H9 (cell line): Measurements from ENCODE around the gene ACBD6. TPM values are rescaled to one million over a fixed set of nuclear protein-coding genes. Genes with fewer than 3 reads are reported as not detected.

Experiments used
- DNase-seq: peaks from one replicate; pipeline ENCODE4 v3.0.0-alpha.2; 2017
- H2AFZ ChIP-seq: one replicate; pipeline ENCODE4 v1.6.1; 2013; ENCODE audit warnings: mild to moderate bottlenecking, low read length, control low read depth, moderate library complexity
- H2AK5ac ChIP-seq: 2 replicates; pipeline ENCODE4 v1.6.1; 2013; ENCODE audit warnings: low read length, control low read depth, mixed read lengths; ENCODE audit not compliant: insufficient read length
- H2BK120ac ChIP-seq: one replicate; pipeline ENCODE4 v1.6.1; 2013; ENCODE audit warnings: low read depth, mild to moderate bottlenecking, low read length, control low read depth, inconsistent platforms; ENCODE audit not compliant: poor library complexity, severe bottlenecking
- H2BK12ac ChIP-seq: 2 replicates; pipeline ENCODE4 v1.6.1; 2013; ENCODE audit warnings: low read length, control low read depth, mixed read lengths, low read depth; ENCODE audit not compliant: insufficient read length
- H2BK15ac ChIP-seq: 2 replicates; pipeline ENCODE4 v1.6.1; 2013; ENCODE audit warnings: low read depth, low read length, control low read depth
- H2BK20ac ChIP-seq: one replicate; pipeline ENCODE4 v1.6.1; 2013; ENCODE audit warnings: low read depth, mild to moderate bottlenecking, low read length, control low read depth, inconsistent platforms; ENCODE audit not compliant: poor library complexity, severe bottlenecking
- H2BK5ac ChIP-seq: 2 replicates; pipeline ENCODE4 v1.6.1; 2013; ENCODE audit warnings: low read length, control low read depth, mixed read lengths; ENCODE audit not compliant: insufficient read length
- H3K14ac ChIP-seq: 2 replicates; pipeline ENCODE4 v1.6.1; 2013; ENCODE audit warnings: low read length, control low read depth; ENCODE audit not compliant: insufficient read depth
- H3K18ac ChIP-seq: 2 replicates; pipeline ENCODE4 v1.6.1; 2013; ENCODE audit warnings: low read depth, mild to moderate bottlenecking, mixed read lengths, low read length, control low read depth; ENCODE audit not compliant: insufficient read length
- H3K23ac ChIP-seq: 2 replicates; pipeline ENCODE4 v1.6.1; 2013; ENCODE audit warnings: low read length, control low read depth, mixed read lengths, low read depth; ENCODE audit not compliant: insufficient read length
- H3K23me2 ChIP-seq: 2 replicates; pipeline ENCODE4 v1.6.1; 2013; ENCODE audit warnings: low read depth, mild to moderate bottlenecking, mixed read lengths, low read length, control low read depth; ENCODE audit not compliant: insufficient read length, poor library complexity, severe bottlenecking
- H3K27ac ChIP-seq: 2 replicates; pipeline ENCODE4 v1.5.1; 2013; ENCODE audit warnings: low read length, control low read depth, mixed read lengths, low read depth; ENCODE audit not compliant: insufficient read length
- H3K27me3 ChIP-seq: 2 replicates; pipeline ENCODE4 v1.6.1; 2013; ENCODE audit warnings: low read length, control low read depth, inconsistent platforms; ENCODE audit not compliant: insufficient read depth
- H3K4ac ChIP-seq: 2 replicates; pipeline ENCODE4 v1.6.1; 2013; ENCODE audit warnings: low read depth, mild to moderate bottlenecking, control low read depth, inconsistent platforms, low read length, moderate library complexity
- H3K4me1 ChIP-seq: 2 replicates; pipeline ENCODE4 v1.6.1; 2013; ENCODE audit warnings: low read length, control low read depth, inconsistent platforms; ENCODE audit not compliant: insufficient read depth
- H3K4me2 ChIP-seq: 2 replicates; pipeline ENCODE4 v1.6.1; 2013; ENCODE audit warnings: low read length, control low read depth, mixed read lengths; ENCODE audit not compliant: insufficient read length, insufficient read depth
- H3K56ac ChIP-seq: 2 replicates; pipeline ENCODE4 v1.6.1; 2013; ENCODE audit warnings: low read depth, mild to moderate bottlenecking, mixed read lengths, low read length, control low read depth; ENCODE audit not compliant: insufficient read length
- H3K79me1 ChIP-seq: 2 replicates; pipeline ENCODE4 v1.6.1; 2013; ENCODE audit warnings: low read depth, mild to moderate bottlenecking, moderate library complexity, low read length, control low read depth, inconsistent platforms; ENCODE audit not compliant: insufficient read depth, poor library complexity, severe bottlenecking
- H3K79me2 ChIP-seq: 2 replicates; pipeline ENCODE4 v1.6.1; 2013; ENCODE audit warnings: low read length, control low read depth, inconsistent platforms; ENCODE audit not compliant: insufficient read depth
- H3K9ac ChIP-seq: 2 replicates; pipeline ENCODE4 v1.6.1; 2013; ENCODE audit warnings: low read length, control low read depth, mixed read lengths; ENCODE audit not compliant: insufficient read length; ENCODE audit errors: extremely low read depth
- H3K9me3 ChIP-seq: one replicate; pipeline ENCODE4 v1.6.1; 2013; ENCODE audit warnings: low read depth, low read length, inconsistent platforms; ENCODE audit not compliant: control insufficient read depth
- H3T11ph ChIP-seq: one replicate; pipeline ENCODE4 v1.6.1; 2013; ENCODE audit warnings: mild to moderate bottlenecking, low read length, control low read depth, inconsistent platforms
- H4K20me1 ChIP-seq: one replicate; pipeline ENCODE4 v1.6.1; 2013; ENCODE audit not compliant: control insufficient read depth, insufficient read length, insufficient read depth
- H4K5ac ChIP-seq: 2 replicates; pipeline ENCODE4 v1.6.1; 2013; ENCODE audit warnings: low read depth, mild to moderate bottlenecking, mixed read lengths, low read length, control low read depth; ENCODE audit not compliant: insufficient read length
- H4K8ac ChIP-seq: replicated peaks from 2 replicates; pipeline ENCODE4 v1.6.1; 2013; ENCODE audit warnings: low read length, control low read depth, mixed read lengths, low read depth; ENCODE audit not compliant: insufficient read length
- H4K91ac ChIP-seq: 2 replicates; pipeline ENCODE4 v1.6.1; 2013; ENCODE audit warnings: low read depth, mild to moderate bottlenecking, moderate library complexity, mixed read lengths, low read length, control low read depth; ENCODE audit not compliant: insufficient read length
- H3K27ac Mint-ChIP-seq, 3 experiments: 2 replicates in 2 of 3; 3 replicates in 1 of 3; pipeline ENCODE4 v1.8.0; 2020 to 2021; ENCODE audit warnings: mixed read lengths in 3 of 3, mild to moderate bottlenecking in 1 of 3, moderate library complexity in 1 of 3
- H3K27me3 Mint-ChIP-seq: 2 replicates; pipeline ENCODE4 v1.8.0; 2021; ENCODE audit warnings: low read depth, mild to moderate bottlenecking, moderate library complexity, mixed read lengths
- H3K36me3 Mint-ChIP-seq, 3 experiments: 2 replicates in 2 of 3; 3 replicates in 1 of 3; pipeline ENCODE4 v1.8.0; 2020 to 2021; ENCODE audit warnings: low read depth in 3 of 3, mixed read lengths in 3 of 3; ENCODE audit not compliant: insufficient read depth in 1 of 3
- H3K4me1 Mint-ChIP-seq, 2 experiments: 2 replicates each; pipeline ENCODE4 v1.8.0; 2020; ENCODE audit warnings: mixed read lengths in 2 of 2
- H3K4me3 Mint-ChIP-seq, 2 experiments: 2 replicates in 1 of 2; 3 replicates in 1 of 2; pipeline ENCODE4 v1.8.0; 2020 to 2021; ENCODE audit warnings: mild to moderate bottlenecking in 2 of 2, mixed read lengths in 2 of 2, moderate library complexity in 1 of 2
- H3K9me3 Mint-ChIP-seq, 2 experiments: 2 replicates in 1 of 2; 3 replicates in 1 of 2; pipeline ENCODE4 v1.8.0; 2020; ENCODE audit warnings: mild to moderate bottlenecking in 2 of 2, mixed read lengths in 2 of 2, moderate library complexity in 1 of 2
- CTCF ChIP-seq: fragments of 200-600 bp; sonication (generic); conservative IDR thresholded peaks from 3 replicates; pipeline ENCODE4 v1.8.0; 2021; ENCODE audit warnings: antibody characterized with exemption, mild to moderate bottlenecking
- WGBS: extraction: QIAGEN DNeasy Blood & Tissue Kit; methylation state at CpG from one replicate; pipeline ENCODE4 v1.1.7; 2013; ENCODE audit warnings: missing lambda C conversion rate, low lambda C conversion rate, mixed read lengths; ENCODE audit not compliant: insufficient read length; ENCODE audit errors: extremely low coverage; 5-methylcytosine and 5-hydroxymethylcytosine counted together
- total RNA-seq: library from RNA; stranded (reverse); gene quantifications from 2 replicates; pipeline ENCODE4 v1.2.1, GENCODE V29; 2021

Gene ACBD6
- total RNA-seq, 1 experiment from 2014 or later = 51.4 TPM

- Histone ChIP-seq H2BK5ac (no peak overlapping the region), H4K91ac (no peak overlapping the region), H3K9me3 (no peaks in the 10 kb centered on the region), H3K23ac (no peak overlapping the region), H3K9ac (no peak overlapping the region), H4K20me1 (no peaks in the 10 kb centered on the region), H2BK15ac (no peak overlapping the region), H3K4me2 (no peak overlapping the region), H3K4ac (no peak overlapping the region), H3K79me1 (peaks cover 2% of the 10 kb centered on the region), H4K5ac (no peak overlapping the region), H2BK12ac (no peak overlapping the region), H2BK120ac (no peak overlapping the region), H3K14ac (no peak overlapping the region), H3K23me2 (no peaks in the 10 kb centered on the region), H2AFZ (no peak overlapping the region), H3K79me2 (no peaks in the 10 kb centered on the region), H2BK20ac (no peak overlapping the region), H2AK5ac (no peak overlapping the region), H3T11ph (no peak overlapping the region), H3K56ac (no peak overlapping the region), H3K18ac (no peak overlapping the region), H3K27ac (no peak overlapping the region), H3K4me1 (peaks cover 2% of the 10 kb centered on the region; the same call in 1 of the 2 replicates), H3K27me3 (no peaks in the 10 kb centered on the region), H4K8ac (no peak overlapping the region)
- no peaks in the 10 kb centered on the region for H3K27me3 Mint-ChIP-seq
- no CpG with 5 or more reads among the region's 10 CpGs for WGBS
- H3K27ac Mint-ChIP-seq = peak overlapping the region in 1 of 3 experiments; percentile 65; a peak in 1 of 7 replicates
- peaks cover 22 to 33% of the 10 kb centered on the region in 2 experiments for H3K4me1 Mint-ChIP-seq
- DNase-seq = no peak
- H3K9me3 Mint-ChIP-seq = no peaks in the 10 kb centered on the region
- TF ChIP-seq CTCF = peak; percentile 81
- peaks cover 17 to 29% (median 17%) of the 10 kb centered on the region in 3 experiments; a peak in 6 of 7 replicates for H3K36me3 Mint-ChIP-seq
- no peak overlapping the region for H3K4me3 Mint-ChIP-seq
Measured at GRCh38 chr1:180482425-180483275, 19.7 kb downstream of the ACBD6 start.
